ENCODE results near the gene TRPM2. TPM values are rescaled to one million over a fixed set of nuclear protein-coding genes. Genes with fewer than 3 reads are reported as not detected.

The TRPM2 gene
- total and polyA plus RNA-seq, 2 experiments from 2014 or later: not detected

- Histone ChIP-seq H3K27ac (no peak overlapping the region), H3K27me3 (no peaks in the 10 kb centered on the region), H3K36me3 (no peaks in the 10 kb centered on the region), H3K9me3 (ENCODE audit: low read depth) (no peaks in the 10 kb centered on the region), H3K4me1 (ENCODE audit: low read depth) (no peaks in the 10 kb centered on the region), H3K4me3 (no peak overlapping the region)
- no peak for TF ChIP-seq CTCF (IDR thresholded peaks at IDR 0.05; ENCODE audit: low read depth, low read length)
- no peak for DNase-seq (ENCODE audit: low read depth in 1 of 2, low spot score in 1 of 2)
Measured at GRCh38 chr21:44405948-44406872, 52.8 kb downstream of the TRPM2 start.

- Histone ChIP-seq H3K27me3 (no peaks in the 10 kb centered on the region), H3K9me3 (ENCODE audit: low read depth) (no peaks in the 10 kb centered on the region), H3K4me3 (no peak overlapping the region), H3K4me1 (ENCODE audit: low read depth) (no peaks in the 10 kb centered on the region), H3K27ac (no peak overlapping the region), H3K36me3 (no peaks in the 10 kb centered on the region)
- no peak for DNase-seq (ENCODE audit: low read depth in 1 of 2, low spot score in 1 of 2)
- no peak for TF ChIP-seq CTCF (IDR thresholded peaks at IDR 0.05; ENCODE audit: low read depth, low read length)
Measured at GRCh38 chr21:44406953-44407352, 53.5 kb downstream of the TRPM2 start.

- no peak for TF ChIP-seq CTCF (IDR thresholded peaks at IDR 0.05; ENCODE audit: low read depth, low read length)
Measured at GRCh38 chr21:44407493-44407892, 54.1 kb downstream of the TRPM2 start.

GRCh38 chr21:44408226-44408625 is 54.8 kb downstream of the TRPM2 start:
- DNase-seq (ENCODE audit: low read depth in 1 of 2, low spot score in 1 of 2): no peak
- Histone ChIP-seq H3K36me3 (no peaks in the 10 kb centered on the region), H3K9me3 (ENCODE audit: low read depth) (no peaks in the 10 kb centered on the region), H3K4me1 (ENCODE audit: low read depth) (no peaks in the 10 kb centered on the region), H3K4me3 (no peak overlapping the region), H3K27ac (no peak overlapping the region), H3K27me3 (no peaks in the 10 kb centered on the region)
- TF ChIP-seq CTCF (IDR thresholded peaks at IDR 0.05; ENCODE audit: low read depth, low read length): no peak

More at GRCh38 chr21:44407493-44407892, 54.1 kb downstream of the TRPM2 start:
- Histone ChIP-seq H3K27ac (no peak overlapping the region), H3K27me3 (no peaks in the 10 kb centered on the region), H3K4me1 (ENCODE audit: low read depth) (no peaks in the 10 kb centered on the region), H3K36me3 (no peaks in the 10 kb centered on the region), H3K4me3 (no peak overlapping the region), H3K9me3 (ENCODE audit: low read depth) (no peaks in the 10 kb centered on the region)
- no peak for DNase-seq (ENCODE audit: low read depth in 1 of 2, low spot score in 1 of 2)

- no peaks in the 10 kb centered on the region for H3K36me3 ChIP-seq
- no peaks in the 10 kb centered on the region for H3K27me3 ChIP-seq
- H3K27ac ChIP-seq: no peak overlapping the region
- no peak overlapping the region for H3K4me3 ChIP-seq
- DNase-seq (ENCODE audit: low read depth in 1 of 2, low spot score in 1 of 2): no peak
- H3K4me1 ChIP-seq (ENCODE audit: low read depth): no peaks in the 10 kb centered on the region
- TF ChIP-seq CTCF (IDR thresholded peaks at IDR 0.05; ENCODE audit: low read depth, low read length): no peak
- H3K9me3 ChIP-seq (ENCODE audit: low read depth): no peaks in the 10 kb centered on the region
Measured at GRCh38 chr21:44413566-44414290, 60.3 kb downstream of the TRPM2 start.
